ENCODE results near the gene SYNDIG1. TPM values are rescaled to one million over a fixed set of nuclear protein-coding genes. Genes with fewer than 3 reads are reported as not detected.

Gene SYNDIG1
- total and polyA plus RNA-seq, 2 of the 4 experiments (the other 2 are of a cell fraction): not detected

DNA sequence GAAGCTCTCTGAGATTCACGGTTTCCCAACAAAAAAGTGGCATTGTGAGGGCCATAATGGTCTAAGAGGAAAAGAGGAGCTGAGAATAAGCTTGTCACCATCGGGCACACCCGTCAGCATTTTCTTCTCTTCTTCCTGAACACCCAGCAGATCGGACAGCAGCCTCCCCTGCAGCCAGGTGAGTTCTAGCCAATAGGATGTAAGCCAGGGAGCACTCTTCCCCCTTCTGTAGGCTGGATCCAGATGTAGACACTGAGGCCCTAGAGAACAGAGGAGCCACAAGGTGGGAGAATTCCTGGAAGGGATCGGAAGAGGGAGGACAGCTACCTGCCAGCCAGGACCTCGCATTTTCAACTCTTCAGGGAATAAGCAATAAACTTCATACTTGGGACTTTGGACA, 228.0 kb downstream of the SYNDIG1 start:
- TF ChIP-seq RFX5 (IDR thresholded peaks at IDR 0.05; ENCODE audit: low read depth, low read length) (no peak), NFE2L2 (IDR thresholded peaks at IDR 0.05; ENCODE audit: low read depth, low read length) (no peak), SMC3 (IDR thresholded peaks at IDR 0.05; ENCODE audit: low read depth, low read length) (no peak), CHD1 (IDR thresholded peaks at IDR 0.05; ENCODE audit: low read depth, low read length) (no peak), BHLHE40 (IDR thresholded peaks at IDR 0.05; ENCODE audit: low read depth, low read length) (no peak), MAFK (IDR thresholded peaks at IDR 0.05; ENCODE audit: low read depth, low read length) (no peak), MXI1 (IDR thresholded peaks at IDR 0.05; ENCODE audit: borderline replicate concordance, low read depth, low read length) (no peak), POLR2A (IDR thresholded peaks at IDR 0.05; ENCODE audit: low read depth, low read length) (no peak), RCOR1 (IDR thresholded peaks at IDR 0.05; ENCODE audit: insufficient replicate concordance, low read length) (no peak), CEBPB (IDR thresholded peaks at IDR 0.05; ENCODE audit: low read depth, low read length) (no peak), FOS (IDR thresholded peaks at IDR 0.05; ENCODE audit: low read depth, low read length) (no peak), MAZ (IDR thresholded peaks at IDR 0.05; ENCODE audit: borderline replicate concordance, low read depth, low read length) (no peak), RAD21 (IDR thresholded peaks at IDR 0.05; ENCODE audit: low read length) (no peak)
- TF ChIP-seq, protein P1, sequence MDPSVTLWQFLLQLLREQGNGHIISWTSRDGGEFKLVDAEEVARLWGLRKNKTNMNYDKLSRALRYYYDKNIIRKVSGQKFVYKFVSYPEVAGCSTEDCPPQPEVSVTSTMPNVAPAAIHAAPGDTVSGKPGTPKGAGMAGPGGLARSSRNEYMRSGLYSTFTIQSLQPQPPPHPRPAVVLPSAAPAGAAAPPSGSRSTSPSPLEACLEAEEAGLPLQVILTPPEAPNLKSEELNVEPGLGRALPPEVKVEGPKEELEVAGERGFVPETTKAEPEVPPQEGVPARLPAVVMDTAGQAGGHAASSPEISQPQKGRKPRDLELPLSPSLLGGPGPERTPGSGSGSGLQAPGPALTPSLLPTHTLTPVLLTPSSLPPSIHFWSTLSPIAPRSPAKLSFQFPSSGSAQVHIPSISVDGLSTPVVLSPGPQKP (IDR thresholded peaks at IDR 0.05; ENCODE audit: borderline replicate concordance, low read depth, low read length): no peak
- TF ChIP-seq, protein P2, sequence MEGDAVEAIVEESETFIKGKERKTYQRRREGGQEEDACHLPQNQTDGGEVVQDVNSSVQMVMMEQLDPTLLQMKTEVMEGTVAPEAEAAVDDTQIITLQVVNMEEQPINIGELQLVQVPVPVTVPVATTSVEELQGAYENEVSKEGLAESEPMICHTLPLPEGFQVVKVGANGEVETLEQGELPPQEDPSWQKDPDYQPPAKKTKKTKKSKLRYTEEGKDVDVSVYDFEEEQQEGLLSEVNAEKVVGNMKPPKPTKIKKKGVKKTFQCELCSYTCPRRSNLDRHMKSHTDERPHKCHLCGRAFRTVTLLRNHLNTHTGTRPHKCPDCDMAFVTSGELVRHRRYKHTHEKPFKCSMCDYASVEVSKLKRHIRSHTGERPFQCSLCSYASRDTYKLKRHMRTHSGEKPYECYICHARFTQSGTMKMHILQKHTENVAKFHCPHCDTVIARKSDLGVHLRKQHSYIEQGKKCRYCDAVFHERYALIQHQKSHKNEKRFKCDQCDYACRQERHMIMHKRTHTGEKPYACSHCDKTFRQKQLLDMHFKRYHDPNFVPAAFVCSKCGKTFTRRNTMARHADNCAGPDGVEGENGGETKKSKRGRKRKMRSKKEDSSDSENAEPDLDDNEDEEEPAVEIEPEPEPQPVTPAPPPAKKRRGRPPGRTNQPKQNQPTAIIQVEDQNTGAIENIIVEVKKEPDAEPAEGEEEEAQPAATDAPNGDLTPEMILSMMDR (conservative IDR thresholded peaks at IDR 0.05; ENCODE audit: low read depth, low read length): no peak
- TF ChIP-seq, protein P3, sequence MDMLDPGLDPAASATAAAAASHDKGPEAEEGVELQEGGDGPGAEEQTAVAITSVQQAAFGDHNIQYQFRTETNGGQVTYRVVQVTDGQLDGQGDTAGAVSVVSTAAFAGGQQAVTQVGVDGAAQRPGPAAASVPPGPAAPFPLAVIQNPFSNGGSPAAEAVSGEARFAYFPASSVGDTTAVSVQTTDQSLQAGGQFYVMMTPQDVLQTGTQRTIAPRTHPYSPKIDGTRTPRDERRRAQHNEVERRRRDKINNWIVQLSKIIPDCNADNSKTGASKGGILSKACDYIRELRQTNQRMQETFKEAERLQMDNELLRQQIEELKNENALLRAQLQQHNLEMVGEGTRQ (IDR thresholded peaks at IDR 0.05; ENCODE audit: low read depth, low read length): no peak
- no peak overlapping the region for H2BK20ac ChIP-seq (ENCODE audit: low read depth, low read length)
- no peak overlapping the region for H3K14ac ChIP-seq (replicated peaks; ENCODE audit: low read depth, low read length)
- no peak overlapping the region for H3K4me3 ChIP-seq (ENCODE audit: insufficient read depth, low read depth, low read length)
- H4K5ac ChIP-seq (ENCODE audit: low read depth, low read length): no peak overlapping the region
- DNase-seq (no peak), ATAC-seq (ENCODE audit: low read depth) (no peak)
- no peak overlapping the region for H3K56ac ChIP-seq (ENCODE audit: extremely low read depth, insufficient read depth, low read length)
- H3K18ac ChIP-seq (ENCODE audit: low read depth, low read length): no peak overlapping the region
- dilution Hi-C loops (cut with HindIII; ENCODE audit: low sequenced_read_pairs, unreplicated experiment) (no loop called here), intact Hi-C loops (cut with micrococcal nuclease) (no loop called here), in situ Hi-C loops (cut with MboI; ENCODE audit: low sequenced_read_pairs) (no loop called here)
- ChIA-PET CTCF (no interaction called here), POLR2A (ENCODE audit: unreplicated experiment) (no interaction called here)
- H3K9me1 ChIP-seq (ENCODE audit: insufficient read depth, low read length): no peaks in the 10 kb centered on the region
- no CpG with 5 or more reads among the region's 6 CpGs for WGBS, 2 experiments (ENCODE audit: extremely low coverage in 2 of 2, insufficient read length in 1 of 2)
- H2AK9ac ChIP-seq (replicated peaks; ENCODE audit: low read depth, low read length, poor library complexity): no peak overlapping the region
- H3K4me1 ChIP-seq (ENCODE audit: control insufficient read depth, insufficient read depth, low read length): no peaks in the 10 kb centered on the region
- H4K91ac ChIP-seq (ENCODE audit: insufficient read depth, low read depth, low read length): no peak overlapping the region
- H4K20me1 ChIP-seq (ENCODE audit: insufficient read depth, low read length): no peaks in the 10 kb centered on the region
- no peak overlapping the region for H3K27ac ChIP-seq (ENCODE audit: insufficient read depth, low read length)
- H4K8ac ChIP-seq (ENCODE audit: low read depth in 2 of 2, low read length in 2 of 2): no peak overlapping the region
- H3K4ac ChIP-seq (ENCODE audit: low read depth, low read length): no peak overlapping the region
- H2BK15ac ChIP-seq (ENCODE audit: low read depth, low read length): no peak overlapping the region
- H3K36me3 ChIP-seq (ENCODE audit: control insufficient read depth, insufficient read depth, low read length): no peaks in the 10 kb centered on the region
- peaks cover 49% of the 10 kb centered on the region for H3K27me3 ChIP-seq (ENCODE audit: control insufficient read depth, insufficient read depth, low read length)
- H2AK5ac ChIP-seq (ENCODE audit: low read depth, low read length): no peak overlapping the region
- no peak overlapping the region for H2BK5ac ChIP-seq (ENCODE audit: low read depth, low read length, poor library complexity, severe bottlenecking)
- no peaks in the 10 kb centered on the region for H3K79me1 ChIP-seq (ENCODE audit: low read depth in 1 of 2, low read length in 2 of 2)
- H3K4me2 ChIP-seq (ENCODE audit: low read depth, low read length): no peak overlapping the region
- no TSS peak for BruUV-seq (replicated peaks)
- no peak overlapping the region for H3K9ac ChIP-seq (ENCODE audit: low read depth, low read length)
- no peak overlapping the region for H3K23ac ChIP-seq (ENCODE audit: low read depth, low read length)
- H3K9me3 ChIP-seq (ENCODE audit: control insufficient read depth, insufficient read depth, low read length): no peaks in the 10 kb centered on the region
- no peak overlapping the region for H2AFZ ChIP-seq (replicated peaks; ENCODE audit: low read length, poor library complexity)
- no peak overlapping the region for H2BK120ac ChIP-seq (ENCODE audit: low read depth, low read length)

Data from IMR-90 (cell line).